Measurements from ENCODE around the gene RAPGEF2. TPM values are rescaled to one million over a fixed set of nuclear protein-coding genes. Genes with fewer than 3 reads are reported as not detected.
A peak's percentile ranks its signal among the peaks of the same experiment; 100 is the strongest.

Gene RAPGEF2
- total and polyA plus RNA-seq, 2 experiments from 2014 or later: 10.2 to 63.1 TPM

- no peaks in the 10 kb centered on the region for H3K9me3 Mint-ChIP-seq
These were observed 216.1 kb downstream of the RAPGEF2 start for GRCh38 chr4:159319027-159319426.

More at GRCh38 chr4:159319027-159319426, 216.1 kb downstream of the RAPGEF2 start:
- ATAC-seq (peak; percentile 59; the same call in 1 of the 3 replicates), DNase-seq (ENCODE audit: low spot score) (peak; percentile 37)
- Histone ChIP-seq H3K4me1 (ENCODE audit: insufficient read depth) (no peaks in the 10 kb centered on the region), H2AFZ (no peak overlapping the region), H3F3A (replicated peaks; ENCODE audit: low read depth) (no peaks in the 10 kb centered on the region), H3K79me2 (replicated peaks; ENCODE audit: insufficient read depth) (no peaks in the 10 kb centered on the region), H3K27me3 (ENCODE audit: insufficient read depth) (no peaks in the 10 kb centered on the region), H3K4me2 (no peak overlapping the region), H3K4me3 (no peak overlapping the region), H3K36me3 (ENCODE audit: insufficient read depth) (peaks cover 6% of the 10 kb centered on the region; the same call in 1 of the 2 replicates), H3K9me2 (ENCODE audit: insufficient read depth) (no peaks in the 10 kb centered on the region), H3K27ac (ENCODE audit: low read depth) (no peak overlapping the region), H4K20me1 (replicated peaks; ENCODE audit: insufficient read depth) (peaks cover 6% of the 10 kb centered on the region; the same call in 1 of the 2 replicates)
- TF ChIP-seq ZNF331 (CRISPR knock-in tag; IDR thresholded peaks at IDR 0.05; ENCODE audit: low read depth) (no peak), ZNF462 (CRISPR knock-in tag; IDR thresholded peaks at IDR 0.05) (no peak)
- H3K4me1 Mint-ChIP-seq: peaks cover 10% of the 10 kb centered on the region
- H3K36me3 Mint-ChIP-seq (ENCODE audit: low read depth): peaks cover 28% of the 10 kb centered on the region
- H3K27me3 Mint-ChIP-seq (ENCODE audit: insufficient read depth, low read depth, poor library complexity): peaks cover 2% of the 10 kb centered on the region
- no peak overlapping the region for H3K27ac Mint-ChIP-seq
- no peak overlapping the region for H3K4me3 Mint-ChIP-seq
